GM18951 (cell line): ENCODE measurements around the gene RMDN2.
"Not testable (repeated sequence)": the region's sequence is repeated elsewhere in the genome, so short reads cannot be mapped to it uniquely, and the experiment has no call there.

Source experiments
- POLR2A ChIP-seq: IDR thresholded peaks from 4 replicates; pipeline ENCODE4 v1.6.1; 2011; ENCODE audit warnings: mild to moderate bottlenecking; ENCODE audit not compliant: insufficient read length, insufficient read depth; ENCODE audit errors: extremely low read depth
- in situ Hi-C: fragments of 300-500 bp; cut with MboI; formaldehyde crosslinking; loops from one replicate; pipeline ENCODE4 v1.12.0; 2022; ENCODE audit warnings: low sequenced_read_pairs, mixed read lengths, inconsistent platforms; ENCODE audit not compliant: unreplicated experiment

Gene RMDN2

GRCh38 chr2:37973615-37974353 is 48.7 kb downstream of the RMDN2 start:
- no peak for TF ChIP-seq POLR2A
- in situ Hi-C loops: no loop called here

GRCh38 chr2:37975808-37976207 is 50.7 kb downstream of the RMDN2 start:
- in situ Hi-C loops: no loop called here
- no peak for TF ChIP-seq POLR2A

GRCh38 chr2:37976411-37976810 is 51.3 kb downstream of the RMDN2 start:
- no peak for TF ChIP-seq POLR2A
- in situ Hi-C loops: no loop called here

GRCh38 chr2:37982147-37982582 is 57.1 kb downstream of the RMDN2 start:
- in situ Hi-C loops: loop anchor here (10.0 kb wide), 2 partner anchors 143 to 283 kb away; no protein-coding TSS in a partner anchor
- no peak for TF ChIP-seq POLR2A

- in situ Hi-C loops: loop anchor here (10.0 kb wide), 2 partner anchors 142 to 282 kb away; no protein-coding TSS in a partner anchor
- TF ChIP-seq POLR2A: no peak
These were observed 57.8 kb downstream of the RMDN2 start for GRCh38 chr2:37982847-37983246.

GRCh38 chr2:37983719-37984118 is 58.6 kb downstream of the RMDN2 start:
- no peak for TF ChIP-seq POLR2A
- in situ Hi-C loops: loop anchor here (10.0 kb wide), 2 partner anchors 141 to 281 kb away; no protein-coding TSS in a partner anchor

GRCh38 chr2:37984176-37984575 is 59.1 kb downstream of the RMDN2 start:
- no peak for TF ChIP-seq POLR2A
- in situ Hi-C loops: loop anchor here (10.0 kb wide), 2 partner anchors 141 to 281 kb away; no protein-coding TSS in a partner anchor

GRCh38 chr2:37984589-37984988 is 59.5 kb downstream of the RMDN2 start:
- in situ Hi-C loops: loop anchor here (10.0 kb wide), 2 partner anchors 140 to 280 kb away; no protein-coding TSS in a partner anchor
- no peak for TF ChIP-seq POLR2A

- no peak for TF ChIP-seq POLR2A
- in situ Hi-C loops: loop anchor here (10.0 kb wide), 2 partner anchors 139 to 279 kb away; no protein-coding TSS in a partner anchor
These were observed 60.2 kb downstream of the RMDN2 start for GRCh38 chr2:37985333-37985732.

GRCh38 chr2:37987098-37987775 is 62.1 kb downstream of the RMDN2 start:
- no peak for TF ChIP-seq POLR2A
- in situ Hi-C loops: loop anchor here (10.0 kb wide), 2 partner anchors 138 to 278 kb away; no protein-coding TSS in a partner anchor

- in situ Hi-C loops: no loop called here
- no peak for TF ChIP-seq POLR2A
These were observed 67.5 kb downstream of the RMDN2 start for GRCh38 chr2:37992601-37993000.

GRCh38 chr2:37993143-37993542 is 68.1 kb downstream of the RMDN2 start:
- TF ChIP-seq POLR2A: no peak
- in situ Hi-C loops: no loop called here

- in situ Hi-C loops: no loop called here
- no peak for TF ChIP-seq POLR2A
These were observed 72.5 kb downstream of the RMDN2 start for GRCh38 chr2:37997629-37998028.

- in situ Hi-C loops: no loop called here
- TF ChIP-seq POLR2A: no peak
These were observed 75.6 kb downstream of the RMDN2 start for GRCh38 chr2:38000485-38001222.

GRCh38 chr2:38010187-38010586 is 85.1 kb downstream of the RMDN2 start:
- in situ Hi-C loops: not testable (repeated sequence)
